Hematopoietic multipotent progenitor cell treated with erythropoietin and hydrocortisone succinate and interleukin-3 and kit ligand, for 17 days (in vitro differentiated cells): ENCODE measurements around the gene MOB3B.

Experiments
- DNase-seq: peaks from one replicate; pipeline ENCODE4 v3.0.0-alpha.2; 2015; ENCODE audit warnings: low spot score

The MOB3B gene

DNA sequence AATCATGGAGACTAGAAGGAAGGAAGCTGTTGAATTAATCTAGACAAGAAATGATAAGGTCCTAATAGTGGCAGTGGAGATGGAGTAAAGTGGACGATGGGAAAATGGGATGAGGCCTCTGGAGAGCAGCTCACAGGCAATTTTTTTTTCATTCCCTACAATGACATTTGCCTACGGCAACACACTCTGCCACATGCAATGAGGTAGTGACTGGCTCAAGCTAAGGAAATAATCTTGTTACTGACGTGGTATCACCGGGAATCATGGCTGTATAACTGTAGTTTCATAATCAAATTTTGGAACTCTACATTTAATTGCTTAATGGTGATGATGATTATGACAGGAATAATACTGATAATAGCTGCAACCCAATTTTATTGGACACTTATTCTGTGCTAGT is 12.1 kb upstream of the MOB3B start:
- DNase-seq = no peak

DNA sequence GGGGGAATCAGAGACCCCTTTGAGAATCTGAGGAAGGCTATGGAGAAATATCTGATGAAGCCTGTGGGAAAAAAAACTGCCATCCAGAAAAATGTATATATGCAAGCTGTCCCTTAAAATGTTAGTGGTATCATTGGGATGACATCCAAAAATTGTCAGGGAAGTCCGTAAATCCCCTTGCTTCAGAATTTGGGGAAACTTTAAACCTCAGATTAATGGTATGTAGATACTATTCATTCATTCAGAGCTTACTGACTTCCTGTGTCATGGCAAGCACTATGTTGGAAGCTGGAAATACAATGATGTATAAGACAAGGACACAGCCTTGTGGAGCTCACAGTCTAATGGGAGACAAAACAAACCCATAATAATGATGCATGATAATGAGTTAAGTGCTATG is 10.9 kb upstream of the MOB3B start:
- no peak for DNase-seq

DNA sequence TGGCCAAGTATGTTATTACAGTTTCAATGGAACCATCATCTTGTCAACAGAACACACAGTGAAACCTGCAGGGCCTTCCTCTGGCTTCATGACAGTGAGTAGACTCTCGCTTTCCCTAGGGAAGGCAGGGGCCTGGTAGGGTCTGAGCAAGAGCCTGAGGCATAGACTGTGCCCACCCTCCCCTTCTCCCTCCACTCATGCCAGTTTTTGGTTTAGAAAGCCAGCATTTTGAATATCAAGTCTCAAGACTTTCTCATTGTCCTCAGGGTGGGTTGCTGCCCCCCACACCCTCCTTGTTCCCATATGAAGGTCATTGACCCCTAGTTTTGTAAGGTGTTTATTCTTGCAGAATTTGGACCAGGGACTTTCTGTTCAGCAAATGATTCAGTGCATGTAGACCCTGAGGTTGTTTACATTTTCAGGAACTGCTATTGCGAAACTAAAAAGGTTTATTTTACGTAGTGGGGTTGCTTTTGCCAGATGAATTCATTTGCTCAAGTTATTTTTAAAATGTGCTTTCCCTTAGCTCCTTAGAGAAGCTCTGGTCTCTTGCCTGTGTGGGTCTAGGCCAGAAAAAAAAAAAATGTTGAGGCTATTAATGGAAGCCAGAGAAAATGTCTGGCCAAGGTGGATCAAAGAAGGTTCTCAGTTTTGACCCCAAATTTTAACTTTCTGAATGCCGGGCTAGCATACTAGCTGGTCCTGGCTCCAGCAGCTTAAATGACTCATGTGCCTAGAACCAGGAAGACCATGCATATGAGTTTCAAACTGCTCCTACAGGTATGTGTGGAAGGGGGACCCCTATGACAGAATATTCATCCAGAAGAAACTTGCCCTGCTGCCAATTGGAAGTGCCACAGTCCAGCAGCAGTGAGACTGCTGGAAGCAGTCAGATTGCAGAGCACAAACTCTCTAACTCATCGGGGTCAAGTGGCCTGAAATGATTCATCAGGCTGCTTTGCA is 10.1 kb upstream of the MOB3B start:
- no peak for DNase-seq

DNA sequence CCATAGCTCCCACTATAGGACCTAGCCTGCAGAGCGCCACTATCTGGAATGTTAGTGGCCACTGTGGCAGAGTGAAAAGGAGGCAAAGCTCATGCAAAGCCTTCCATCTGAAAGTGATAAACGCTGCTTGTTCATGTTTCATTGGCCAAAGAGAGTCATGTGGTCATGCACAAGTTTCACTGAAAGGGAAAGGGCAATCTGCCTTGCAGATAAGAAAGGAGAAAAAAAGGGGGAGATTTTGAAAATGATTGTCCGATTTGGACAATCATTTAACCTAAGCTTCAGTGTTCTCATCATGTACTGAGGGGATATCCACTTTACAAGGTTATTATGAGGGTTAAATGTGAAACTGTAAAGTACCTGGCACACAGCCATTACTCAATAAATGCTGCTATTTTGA is 9.0 kb upstream of the MOB3B start:
- DNase-seq = no peak

DNA sequence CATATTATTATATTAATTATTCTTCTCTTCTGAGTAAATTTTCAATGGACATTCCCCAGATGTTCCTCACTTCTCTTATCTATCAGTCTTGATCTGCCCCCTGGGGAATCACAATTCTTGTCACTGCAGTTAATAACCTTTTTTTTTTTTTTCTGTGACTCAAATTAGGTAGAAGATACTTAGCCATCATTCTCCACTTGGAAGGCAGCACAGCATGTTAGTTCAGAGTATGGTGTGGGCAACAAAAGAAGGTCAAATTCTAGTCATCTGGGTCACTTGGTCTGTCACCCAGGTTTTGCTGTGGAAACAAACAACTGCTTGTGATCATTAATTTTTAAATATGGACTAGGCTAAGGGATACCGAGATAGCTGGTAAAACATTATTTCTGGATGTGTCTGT is 8.1 kb upstream of the MOB3B start:
- no peak for DNase-seq

DNA sequence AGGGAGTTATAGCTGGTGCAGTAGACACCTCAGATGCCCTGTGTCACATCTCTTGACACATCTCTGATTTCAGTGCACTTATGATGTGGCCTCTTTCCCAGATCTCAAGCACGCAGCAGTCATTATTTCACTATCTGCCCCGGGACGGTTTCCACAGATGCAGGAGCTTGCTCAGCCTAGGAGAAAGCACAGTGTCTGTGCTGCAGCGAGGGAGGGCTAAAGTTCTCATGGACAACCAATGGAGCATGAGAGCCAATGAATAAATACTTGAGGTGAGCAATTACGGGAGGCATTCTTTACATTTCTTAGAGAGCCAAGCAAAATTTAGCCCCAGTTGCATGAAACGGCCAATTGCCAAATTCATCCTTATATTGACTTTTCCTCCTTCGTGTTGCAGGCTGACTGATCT is 7.4 kb upstream of the MOB3B start:
- DNase-seq = no peak

DNA sequence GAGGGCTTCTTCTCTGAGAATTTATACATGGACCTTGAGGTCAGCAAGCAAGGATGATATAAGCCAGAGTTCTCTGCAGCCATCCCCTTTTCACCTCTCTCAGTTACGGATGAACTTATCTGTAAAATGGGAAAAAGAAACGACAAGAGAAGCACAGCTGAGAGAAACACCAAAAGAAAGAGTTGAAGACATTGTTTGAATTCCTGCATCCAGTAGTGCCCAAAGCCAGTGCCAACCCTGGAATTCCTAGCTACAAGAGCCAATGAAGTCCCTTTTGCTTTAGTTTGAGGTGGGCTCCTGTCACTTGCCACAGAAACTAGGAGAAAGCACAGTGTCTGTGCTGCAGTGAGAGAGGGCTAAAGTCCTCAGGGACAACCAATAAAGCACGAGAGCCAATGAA is 6.6 kb upstream of the MOB3B start:
- DNase-seq = no peak

DNA sequence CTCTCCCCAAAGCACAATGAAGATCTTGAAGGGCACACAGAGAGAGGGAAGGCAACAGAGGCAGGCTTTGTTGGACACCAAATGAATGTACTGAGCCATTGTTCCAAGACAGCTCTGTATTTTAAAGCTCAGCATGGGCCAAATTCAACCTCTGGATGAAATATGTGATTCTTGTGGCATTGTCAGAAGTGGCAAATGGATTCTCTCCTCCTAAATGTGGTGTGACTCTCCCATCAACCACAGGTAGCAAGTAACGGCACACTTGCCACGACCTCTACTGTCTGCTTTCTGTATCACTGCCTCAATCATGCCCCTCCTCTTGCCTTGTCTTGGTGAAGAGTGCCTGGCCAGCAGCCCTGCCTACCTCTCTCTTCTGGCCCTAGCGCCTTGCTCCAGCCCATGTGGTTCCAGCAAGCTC is 6.1 kb upstream of the MOB3B start:
- no peak for DNase-seq

DNA sequence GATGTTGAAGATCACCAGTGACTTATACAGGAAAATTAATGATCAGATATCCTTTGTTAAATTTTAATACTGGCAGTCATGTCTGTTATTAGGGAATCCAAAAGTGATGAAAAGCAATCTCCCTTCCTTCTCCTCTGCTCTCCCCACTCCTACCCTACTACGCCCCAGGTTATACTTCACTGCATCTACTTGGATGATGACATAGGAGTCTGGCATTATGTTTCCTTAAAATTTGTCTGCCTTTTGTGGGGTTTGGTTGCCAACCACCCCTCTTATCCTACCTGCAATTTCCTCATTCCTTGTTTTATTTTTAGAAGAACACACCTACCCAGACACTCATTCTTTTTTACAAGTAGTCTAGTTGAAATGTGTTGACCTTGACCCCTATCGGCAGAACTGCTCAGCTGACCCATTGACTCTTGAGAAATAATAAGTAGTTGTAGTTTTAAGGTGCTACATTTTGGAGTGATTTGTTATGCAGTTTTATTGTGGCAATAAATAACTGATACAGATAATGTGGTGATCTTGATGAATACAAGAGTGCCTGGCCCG is 5.1 kb upstream of the MOB3B start:
- DNase-seq = no peak

GRCh38 chr9:27534131-27534530 is 4.5 kb upstream of the MOB3B start:
- no peak for DNase-seq

- no peak for DNase-seq
These were observed 3.7 kb upstream of the MOB3B start for GRCh38 chr9:27533311-27533710.

DNA sequence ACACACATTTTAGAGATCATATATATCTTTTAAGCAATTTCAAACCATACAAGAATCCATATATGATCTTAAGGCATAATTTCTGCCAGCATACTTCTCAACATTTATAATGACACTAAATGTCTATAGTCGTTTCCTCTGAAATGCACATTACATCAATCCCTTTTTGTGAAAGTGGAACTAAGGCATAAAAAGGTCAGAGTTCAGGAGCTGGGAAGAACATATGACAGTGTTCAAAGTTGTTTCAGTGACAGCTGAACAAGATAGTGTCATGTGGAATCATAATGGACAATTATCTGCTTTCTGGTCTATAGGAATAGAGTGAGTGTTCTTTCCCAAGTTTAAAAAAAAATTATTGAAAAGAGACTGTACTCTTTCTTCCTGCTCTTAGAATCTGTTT is 2.4 kb upstream of the MOB3B start:
- DNase-seq = no peak

DNA sequence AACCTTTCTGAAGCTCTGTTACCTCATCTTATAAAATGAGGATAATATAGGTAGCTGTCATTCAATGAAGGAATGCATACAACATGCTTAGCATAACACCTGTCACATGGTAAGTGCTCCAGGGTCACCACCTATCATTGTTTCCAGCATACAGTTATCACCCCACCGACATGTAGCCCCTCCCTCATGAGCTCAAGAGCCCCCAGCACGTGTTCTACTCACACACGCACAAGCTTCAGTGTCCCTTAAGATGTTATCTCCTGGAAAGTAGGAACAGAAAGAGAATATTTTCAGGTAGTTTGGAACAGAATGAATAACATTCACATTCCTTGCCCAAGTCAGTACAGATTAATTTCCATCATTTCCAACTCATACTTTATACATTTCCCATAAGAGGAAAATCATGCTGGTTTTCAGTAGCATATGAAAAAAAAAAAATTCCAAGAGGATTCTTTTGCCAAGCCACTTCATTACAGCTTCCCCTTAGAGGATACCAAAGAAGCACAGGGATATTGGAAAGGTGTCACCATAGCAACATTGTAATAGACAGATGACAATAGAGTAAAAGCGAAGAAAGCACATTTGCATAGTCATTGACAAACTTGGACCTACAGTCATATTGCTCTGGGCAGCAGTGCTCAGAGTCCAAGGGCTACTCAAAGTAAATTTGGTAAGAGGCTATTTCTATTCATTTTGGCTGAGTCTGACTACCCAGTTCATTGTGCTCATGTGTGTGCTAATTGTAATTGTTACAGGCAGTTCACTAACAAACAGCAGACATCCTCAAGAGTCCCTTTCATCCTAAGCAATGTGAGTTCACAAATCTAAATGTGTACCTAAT is 1.5 kb upstream of the MOB3B start:
- DNase-seq = no peak

DNA sequence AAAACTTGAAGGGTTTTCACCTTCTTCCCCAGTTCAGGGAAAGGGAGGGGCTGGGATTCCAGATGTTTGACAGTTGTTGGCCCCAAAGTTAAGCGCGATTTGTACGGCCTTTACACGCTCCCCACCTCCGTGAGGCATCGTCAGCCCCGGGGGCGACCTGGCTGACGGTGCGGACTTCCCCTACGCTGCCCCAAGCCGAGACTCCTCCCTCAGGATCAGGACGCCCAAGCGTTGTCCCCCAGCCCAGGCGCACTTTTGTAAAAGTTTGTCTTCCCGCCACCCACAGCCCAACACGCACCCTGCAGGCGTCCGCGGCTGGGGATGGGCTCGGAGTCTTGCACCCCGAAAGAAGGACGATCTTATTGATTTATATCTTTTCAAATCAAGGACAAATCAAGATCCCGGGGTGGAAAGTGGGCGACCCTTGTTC is 713 bp downstream of the MOB3B start:
- no peak for DNase-seq

DNA sequence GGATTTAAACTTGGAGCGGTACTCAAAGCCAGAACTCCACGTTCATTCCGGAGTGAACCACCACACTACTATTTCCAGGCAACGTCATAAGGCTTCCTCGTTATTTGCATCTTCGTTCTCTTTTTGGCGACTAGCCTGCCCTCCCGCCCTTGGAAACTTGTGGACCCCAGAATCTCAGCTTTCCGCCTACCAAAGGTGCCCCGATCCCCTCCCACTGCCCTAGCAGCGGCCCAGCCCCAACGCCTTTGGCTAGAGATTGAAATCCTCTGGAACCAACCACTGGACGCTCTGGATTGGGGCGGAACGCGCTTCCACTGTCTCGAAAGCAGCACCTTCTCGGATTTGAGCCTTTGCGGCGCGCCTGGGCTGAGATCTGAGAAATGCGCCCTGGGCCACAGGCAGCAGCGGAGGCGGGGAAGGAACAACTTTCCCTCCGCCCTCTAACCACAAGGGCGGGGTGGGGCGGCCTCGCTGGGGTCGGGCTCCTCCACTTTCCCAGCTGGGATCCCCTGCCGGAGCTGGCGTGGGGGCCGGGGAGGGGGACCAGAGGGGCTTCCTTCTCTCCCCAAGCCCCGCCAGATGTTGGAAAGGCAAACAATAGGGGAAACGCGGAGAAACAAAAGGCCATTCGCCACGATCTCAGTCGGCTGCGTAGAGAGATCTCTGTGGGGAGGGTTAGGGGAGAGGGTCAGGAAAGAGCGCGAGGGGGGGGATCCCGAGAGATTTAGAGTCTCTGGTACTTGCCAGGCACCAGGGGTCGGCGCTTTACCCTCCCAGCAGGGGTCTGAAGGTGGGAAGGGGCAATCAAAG is 1.3 kb downstream of the MOB3B start:
- DNase-seq = no peak

GRCh38 chr9:27527702-27528075 is 1.9 kb downstream of the MOB3B start:
- DNase-seq = no peak

GRCh38 chr9:27524236-27524635 is 5.4 kb downstream of the MOB3B start, which contains the start of gene IFNK:
Gene IFNK, plus strand, starts transcription at chr9:27524290. Its CDS starts 47 bp downstream, at chr9:27524337.
- DNase-seq = no peak

DNA sequence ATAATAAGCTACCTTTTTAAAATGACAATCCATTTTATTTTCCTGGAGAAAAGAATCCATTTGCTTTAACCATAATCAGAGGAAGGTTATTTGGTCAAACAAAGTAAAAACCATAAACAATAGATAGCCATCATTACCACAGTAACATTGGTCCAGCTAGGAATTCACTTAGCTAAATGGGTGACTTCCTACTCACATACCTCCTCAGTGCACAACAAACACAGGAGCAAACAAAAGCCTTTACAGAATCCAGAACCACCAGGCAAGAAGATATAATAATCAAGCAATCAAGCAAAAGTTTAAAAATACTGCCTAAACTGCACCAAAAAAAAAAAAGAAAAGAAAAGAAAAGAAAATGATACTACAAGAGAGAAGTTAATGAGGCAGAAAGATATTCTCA is 6.5 kb downstream of the MOB3B start:
- no peak for DNase-seq

- no peak for DNase-seq
These were observed 8.6 kb downstream of the MOB3B start for GRCh38 chr9:27520986-27521385.

GRCh38 chr9:27519466-27520465 is 9.8 kb downstream of the MOB3B start:
- DNase-seq = no peak

GRCh38 chr9:27518809-27519208 is 10.8 kb downstream of the MOB3B start:
- DNase-seq = no peak
